Middle frontal gyrus (tissue), 1 donor: ENCODE data around the gene ENAH.

Source experiments
- DNase-seq: peaks from one replicate; pipeline ENCODE4 v3.0.0-alpha.2; 2015; ENCODE audit warnings: low spot score; ENCODE audit errors: extremely low spot score

Gene ENAH

DNA sequence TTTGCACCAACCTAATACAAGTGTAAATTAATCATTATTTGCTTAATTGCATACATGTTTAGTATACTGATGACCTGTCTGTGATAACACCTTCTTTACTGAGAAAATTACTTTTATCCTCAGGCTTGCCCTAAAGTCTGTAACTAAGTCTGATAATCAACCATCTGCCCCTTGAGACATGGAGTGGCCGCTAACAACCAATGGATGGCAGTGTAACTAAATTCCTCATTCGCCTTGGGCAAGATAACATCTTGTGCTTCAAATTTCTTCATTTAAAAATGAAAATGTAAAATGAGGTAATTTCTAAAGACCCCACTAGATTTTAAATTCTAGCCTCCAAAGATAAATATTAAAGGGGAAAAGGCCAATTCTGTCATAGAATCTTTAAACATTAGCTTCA is 85.1 kb downstream of the ENAH start:
- no peak for DNase-seq

GRCh38 chr1:225565847-225566246 is 87.1 kb downstream of the ENAH start:
- DNase-seq: no peak

DNA sequence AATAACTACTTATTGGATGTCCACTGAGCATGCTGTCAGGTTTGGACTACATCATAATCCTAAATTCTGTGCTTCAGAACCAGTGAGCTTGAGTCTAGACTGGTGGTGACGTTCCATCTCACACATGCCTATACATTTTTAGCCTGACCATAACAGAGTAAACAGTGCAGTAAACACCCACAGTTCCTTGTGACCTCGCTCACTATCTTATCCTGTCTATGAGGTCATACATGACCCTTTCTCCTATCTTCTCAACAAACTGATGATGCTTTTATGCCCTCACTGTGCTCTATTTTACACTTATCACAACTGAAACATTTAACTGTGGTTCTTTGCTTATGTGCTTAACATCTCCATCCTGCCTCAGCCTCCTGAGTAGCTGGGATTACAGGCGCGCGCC is 91.2 kb downstream of the ENAH start:
- DNase-seq: no peak

- DNase-seq: no peak
These were observed 93.0 kb downstream of the ENAH start for GRCh38 chr1:225559902-225560301.

DNA sequence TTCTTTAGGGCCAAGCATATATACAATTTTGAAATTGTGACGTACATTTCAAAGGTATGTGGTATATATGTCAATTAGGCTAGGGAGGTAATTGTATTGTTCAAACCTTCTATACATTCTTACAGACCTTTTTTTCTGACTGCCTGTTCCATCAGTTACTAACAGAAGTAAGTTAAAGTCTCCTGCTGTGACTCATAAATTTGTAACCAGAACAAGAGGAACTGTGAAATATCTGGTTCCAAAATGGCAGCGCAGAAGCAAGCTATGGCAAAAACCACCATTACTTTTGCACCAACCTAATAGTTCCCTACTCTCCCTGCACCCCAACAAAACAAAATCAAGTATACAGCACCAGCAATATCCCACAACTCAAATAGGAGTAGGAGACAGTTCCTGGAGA is 93.6 kb downstream of the ENAH start:
- DNase-seq: no peak

DNA sequence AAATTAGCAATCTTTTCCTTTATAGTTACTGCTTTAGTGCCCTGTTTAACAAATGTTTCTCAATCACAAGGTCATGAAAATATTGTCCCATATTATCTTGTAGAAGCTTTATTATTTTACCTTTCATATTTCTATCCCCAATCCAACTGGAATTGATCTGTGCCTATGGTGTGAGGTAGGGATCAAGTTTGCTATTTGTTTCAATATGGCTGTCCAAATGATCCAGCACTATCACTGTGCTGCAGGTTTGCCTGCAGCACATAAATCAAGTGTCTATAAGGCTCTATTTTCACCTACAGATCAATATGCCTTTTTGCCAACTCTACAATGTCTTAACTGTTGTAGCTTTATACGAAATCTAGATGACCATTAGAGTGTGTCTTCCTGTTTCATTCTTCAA is 96.2 kb downstream of the ENAH start:
- DNase-seq: no peak

- DNase-seq: no peak
These were observed 97.1 kb downstream of the ENAH start for GRCh38 chr1:225555821-225556220.

DNA sequence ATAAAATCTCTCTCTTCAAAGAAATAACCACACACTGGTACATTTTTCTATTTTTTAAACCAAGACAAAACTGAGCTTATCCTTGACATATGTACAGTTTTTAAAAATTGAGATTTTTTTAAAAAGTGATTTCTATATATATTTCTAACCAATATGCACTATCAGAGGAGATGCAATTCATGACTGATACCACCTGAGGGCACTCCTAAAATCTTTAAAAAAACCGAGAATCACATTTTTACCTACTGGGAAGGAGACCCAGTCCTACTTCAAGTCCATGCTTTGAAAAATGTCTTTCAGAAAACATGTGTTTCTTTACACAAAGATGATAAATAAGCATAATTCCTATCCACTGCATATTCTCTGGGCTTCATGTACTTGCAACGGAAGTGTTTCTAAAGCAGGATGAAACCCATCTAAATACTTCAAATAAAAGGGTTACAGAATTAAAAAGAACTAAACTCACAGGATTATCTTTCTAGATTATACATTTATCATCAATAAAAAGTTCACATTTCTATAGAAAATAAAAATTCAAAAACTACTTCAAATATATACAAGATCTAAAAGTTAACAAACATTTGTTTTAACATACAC is 98.6 kb downstream of the ENAH start:
- DNase-seq: no peak

DNA sequence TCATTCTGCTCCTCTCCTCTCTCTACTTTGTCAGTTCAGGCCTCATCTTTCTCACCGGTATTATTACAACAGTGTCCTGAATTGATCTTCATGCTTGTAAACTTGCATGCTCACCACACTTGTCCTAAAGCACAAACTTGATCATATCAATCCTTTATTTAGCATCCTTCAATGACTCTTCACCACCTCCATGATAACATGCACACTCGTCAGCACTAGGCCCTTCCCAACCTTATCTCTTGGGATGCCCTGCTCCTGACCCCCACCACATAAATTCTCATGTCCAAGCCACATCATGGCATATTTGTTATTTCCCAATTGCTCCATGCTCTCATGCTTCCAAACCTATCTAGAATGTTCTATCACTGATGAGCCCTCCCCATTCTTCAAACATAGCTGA is 103.1 kb downstream of the ENAH start:
- DNase-seq: no peak

- no peak for DNase-seq
These were observed 104.6 kb downstream of the ENAH start for GRCh38 chr1:225548140-225548857.

GRCh38 chr1:225545649-225546048 is 107.3 kb downstream of the ENAH start:
- DNase-seq: no peak

- DNase-seq: no peak
These were observed 108.0 kb downstream of the ENAH start for GRCh38 chr1:225544924-225545323.

DNA sequence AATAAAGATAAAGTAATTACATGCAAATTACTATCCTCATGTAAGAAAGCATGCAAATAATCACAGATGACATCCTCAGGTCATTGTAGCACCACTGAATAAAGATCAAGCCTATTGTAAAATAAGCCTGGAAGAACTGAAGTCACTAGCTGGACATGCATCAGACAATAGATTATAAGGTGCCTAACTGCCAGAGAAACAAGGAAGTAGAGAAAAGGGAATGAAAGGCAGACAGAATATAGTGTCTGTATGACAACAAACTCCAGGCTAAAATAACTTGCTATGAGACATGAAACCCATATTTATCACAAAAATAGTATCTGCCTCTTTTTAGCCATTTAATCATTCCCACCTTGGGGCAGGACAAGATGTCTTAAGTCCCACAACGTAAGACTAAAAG is 108.7 kb downstream of the ENAH start:
- no peak for DNase-seq

- DNase-seq: no peak
These were observed 109.6 kb downstream of the ENAH start for GRCh38 chr1:225543350-225543749.

GRCh38 chr1:225541383-225541782 is 111.5 kb downstream of the ENAH start:
- DNase-seq: no peak

- no peak for DNase-seq
These were observed 113.3 kb downstream of the ENAH start for GRCh38 chr1:225539575-225539974.

DNA sequence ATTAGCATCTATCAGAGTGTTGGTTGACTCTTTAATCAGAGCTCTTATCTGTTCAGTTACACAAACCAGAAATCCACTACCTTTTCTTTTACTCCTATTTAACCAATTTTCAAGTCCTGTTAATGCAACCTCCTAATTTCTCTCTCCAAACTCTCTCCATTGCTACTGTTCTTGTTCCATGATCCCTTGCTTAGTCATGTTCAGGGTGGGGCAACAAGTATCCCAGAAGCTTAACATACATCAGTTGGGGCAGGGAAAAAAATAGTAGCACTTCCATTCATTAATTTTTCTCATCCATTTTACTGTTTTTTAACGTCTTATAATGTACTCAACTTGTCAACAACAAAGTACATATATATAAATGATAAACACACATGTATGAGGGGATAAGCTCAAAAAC is 113.9 kb downstream of the ENAH start:
- no peak for DNase-seq

- no peak for DNase-seq
These were observed 115.2 kb downstream of the ENAH start for GRCh38 chr1:225537554-225538251.

GRCh38 chr1:225535280-225535679 is 117.6 kb downstream of the ENAH start:
- DNase-seq: no peak

DNA sequence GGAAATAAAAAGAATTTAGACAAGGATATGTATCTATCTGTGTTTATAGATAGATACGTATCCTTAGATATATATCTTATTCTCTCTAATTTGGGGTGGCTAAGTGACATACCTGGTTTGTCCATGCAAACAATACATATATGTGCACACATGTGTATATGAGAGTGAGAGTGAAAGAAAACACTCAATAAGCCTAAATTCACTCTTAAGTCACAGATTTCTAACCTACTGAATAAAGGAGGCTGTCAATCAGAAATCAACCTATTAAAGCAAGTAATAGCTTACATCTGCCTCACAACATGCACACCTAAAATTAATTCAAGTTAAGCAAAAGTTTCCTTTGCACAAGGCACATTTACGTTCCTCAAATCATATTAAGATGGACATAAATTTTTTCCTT is 118.2 kb downstream of the ENAH start:
- no peak for DNase-seq

DNA sequence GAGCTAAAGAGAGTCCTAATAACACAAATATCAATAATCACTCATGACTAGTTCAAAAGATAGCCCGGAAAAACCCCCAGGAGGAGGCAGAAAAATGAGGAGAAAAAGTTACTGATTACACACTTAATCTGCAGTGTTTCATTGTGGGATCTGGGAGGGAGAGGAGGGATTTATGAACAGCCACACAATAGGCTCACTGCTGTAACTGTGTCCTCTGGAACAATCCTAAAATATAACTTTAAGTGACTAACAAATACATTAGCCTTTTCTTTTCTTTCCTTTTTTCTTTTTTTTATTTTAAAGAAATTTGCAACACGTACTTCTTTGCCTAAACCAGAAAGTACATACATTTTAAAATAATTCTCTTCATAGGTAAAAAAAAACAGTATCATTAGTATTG is 118.8 kb downstream of the ENAH start:
- no peak for DNase-seq

DNA sequence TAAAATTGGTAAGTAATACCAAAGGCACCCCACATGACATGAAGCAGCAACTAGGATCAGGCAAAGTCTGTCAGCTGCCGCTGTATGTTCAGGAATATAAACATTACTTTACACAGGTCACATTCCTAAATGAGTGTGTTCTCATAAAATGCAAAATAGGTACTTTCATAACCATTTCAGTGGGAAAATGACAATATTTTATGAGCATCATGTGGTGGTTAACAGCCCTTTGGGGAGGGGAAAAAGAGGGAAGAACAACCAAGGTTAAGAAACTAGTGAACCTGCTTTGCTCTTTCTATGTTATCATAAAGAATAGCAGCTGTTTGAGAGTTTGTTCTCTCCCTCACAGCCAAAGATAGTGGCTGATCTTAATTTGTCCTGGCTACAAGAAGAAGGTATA is 119.7 kb downstream of the ENAH start:
- DNase-seq: no peak
